ENCODE data around the gene OR2A5.

OR2A5 gene

DNA sequence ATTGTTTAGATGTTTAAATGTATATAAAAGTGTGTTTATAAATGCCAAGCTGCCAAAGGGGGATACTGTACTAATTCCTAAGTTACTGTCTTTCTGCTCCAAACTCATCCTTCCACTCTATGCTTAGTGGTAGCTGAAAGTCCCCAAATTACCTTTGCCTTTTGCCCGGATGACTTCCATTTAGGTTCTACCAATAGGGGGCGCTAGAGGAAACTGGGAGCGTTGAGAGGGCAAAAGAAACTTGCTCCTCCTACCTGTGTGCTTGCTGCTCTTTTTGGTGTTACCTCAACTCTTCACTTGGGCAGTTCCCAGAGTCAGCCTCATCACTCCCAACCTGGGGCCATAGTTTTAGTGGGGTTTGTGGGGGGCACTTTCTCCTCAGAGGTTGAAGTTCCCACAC lies 15.0 kb downstream of the OR2A5 start:
- no peaks in the 10 kb centered on the region for H3K9me3 ChIP-seq (ENCODE audit: control insufficient read depth in 1 of 2, low read length in 2 of 2)
- H3K9ac ChIP-seq (ENCODE audit: low read depth in 1 of 2, low read length in 2 of 2), result no peak overlapping the region
- no peaks in the 10 kb centered on the region for H3K4me1 ChIP-seq (ENCODE audit: control insufficient read depth in 1 of 2, insufficient read depth in 2 of 2, low read length in 2 of 2)
- H3K4me3 ChIP-seq (ENCODE audit: low read depth in 1 of 2, low read length in 2 of 2), result no peak overlapping the region
- H3K36me3 ChIP-seq (ENCODE audit: control insufficient read depth in 1 of 2, insufficient read depth in 2 of 2, low read length in 2 of 2), result no peaks in the 10 kb centered on the region
- H3K27ac ChIP-seq (ENCODE audit: low read depth, low read length), result no peak overlapping the region
- H3K27me3 ChIP-seq (ENCODE audit: control insufficient read depth in 1 of 2, insufficient read depth in 2 of 2, low read length in 2 of 2), result no peaks in the 10 kb centered on the region

DNA sequence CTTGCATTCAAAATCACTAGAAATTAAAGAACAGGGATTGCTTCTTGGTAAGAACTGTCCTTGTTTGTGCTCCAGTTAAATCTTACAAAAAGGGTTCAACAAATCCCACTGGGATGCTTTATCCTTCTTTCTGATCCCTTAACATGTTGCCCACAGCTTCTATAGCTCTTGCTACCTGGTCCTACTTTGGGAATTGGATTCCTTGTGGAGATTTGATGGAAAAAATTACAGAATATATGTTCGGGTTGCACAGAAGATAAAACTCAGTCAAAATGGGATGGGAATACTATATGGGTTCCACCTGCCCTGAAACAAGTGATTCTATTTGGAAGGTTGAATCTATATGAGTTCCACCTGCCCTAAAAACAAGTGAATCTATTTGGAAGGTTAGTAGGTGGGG lies 20.8 kb downstream of the OR2A5 start, which contains the start of gene OR2A25:
TSS of gene OR2A25 (plus strand) at position 301 of the 400 bp plus-strand sequence. CDS start 4,409 bp downstream, outside the sequence.
- no peak within 1 kb of the TSS for H3K4me3 ChIP-seq (ENCODE audit: low read depth in 1 of 2, low read length in 2 of 2)
- H3K9ac ChIP-seq (ENCODE audit: low read depth in 1 of 2, low read length in 2 of 2), result no peak within 1 kb of the TSS

DNA sequence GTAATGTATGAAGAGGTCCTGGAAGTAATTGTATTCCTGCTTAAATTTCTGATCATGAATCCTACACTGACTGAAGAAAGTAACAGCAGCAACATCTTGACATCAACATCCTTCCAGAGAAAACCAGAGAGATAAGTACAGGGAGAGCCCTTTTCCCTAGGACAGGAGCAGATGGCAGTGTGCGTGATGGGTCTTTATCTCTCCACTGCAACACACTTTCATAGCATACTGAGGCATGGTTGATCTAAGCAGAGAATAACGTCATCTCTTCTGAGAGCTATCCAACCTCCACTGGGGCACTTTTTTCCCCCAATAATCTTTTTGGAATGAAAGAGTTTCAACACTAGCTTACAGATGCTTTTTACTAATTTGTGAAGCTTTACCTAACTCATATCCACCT lies 21.2 kb downstream of the OR2A5 start:
- Histone ChIP-seq H3K27ac (ENCODE audit: low read depth, low read length) (no peak overlapping the region), H3K9ac (ENCODE audit: low read depth in 1 of 2, low read length in 2 of 2) (no peak overlapping the region), H3K4me3 (ENCODE audit: low read depth in 1 of 2, low read length in 2 of 2) (no peak overlapping the region), H3K27me3 (ENCODE audit: control insufficient read depth in 1 of 2, insufficient read depth in 2 of 2, low read length in 2 of 2) (no peaks in the 10 kb centered on the region), H3K9me3 (ENCODE audit: control insufficient read depth in 1 of 2, low read length in 2 of 2) (no peaks in the 10 kb centered on the region), H3K36me3 (ENCODE audit: control insufficient read depth in 1 of 2, insufficient read depth in 2 of 2, low read length in 2 of 2) (no peaks in the 10 kb centered on the region), H3K4me1 (ENCODE audit: control insufficient read depth in 1 of 2, insufficient read depth in 2 of 2, low read length in 2 of 2) (no peaks in the 10 kb centered on the region)

More for the DNA sequence above, 20.8 kb downstream of the OR2A5 start, which contains the start of gene OR2A25:
- H3K27ac ChIP-seq (ENCODE audit: low read depth, low read length), result no peak within 1 kb of the TSS
- H3K4me1 ChIP-seq (ENCODE audit: control insufficient read depth in 1 of 2, insufficient read depth in 2 of 2, low read length in 2 of 2), result no peaks in the 10 kb centered on the region
- no peaks in the 10 kb centered on the region for H3K27me3 ChIP-seq (ENCODE audit: control insufficient read depth in 1 of 2, insufficient read depth in 2 of 2, low read length in 2 of 2)
- no peaks in the 10 kb centered on the region for H3K36me3 ChIP-seq (ENCODE audit: control insufficient read depth in 1 of 2, insufficient read depth in 2 of 2, low read length in 2 of 2)
- H3K9me3 ChIP-seq (ENCODE audit: control insufficient read depth in 1 of 2, low read length in 2 of 2), result no peaks in the 10 kb centered on the region

DNA sequence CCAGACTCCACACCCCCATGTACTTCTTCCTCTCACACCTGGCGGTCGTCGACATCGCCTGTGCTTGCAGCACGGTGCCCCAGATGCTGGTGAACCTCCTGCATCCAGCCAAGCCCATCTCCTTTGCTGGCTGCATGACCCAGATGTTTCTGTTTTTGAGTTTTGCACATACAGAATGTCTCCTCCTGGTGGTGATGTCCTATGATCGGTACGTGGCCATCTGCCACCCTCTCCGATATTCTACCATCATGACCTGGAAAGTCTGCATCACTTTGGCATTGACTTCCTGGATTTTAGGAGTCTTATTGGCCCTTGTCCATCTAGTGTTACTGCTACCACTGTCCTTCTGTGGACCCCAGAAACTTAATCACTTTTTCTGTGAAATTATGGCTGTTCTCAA lies 25.6 kb downstream of the OR2A5 start:
- Histone ChIP-seq H3K4me3 (ENCODE audit: low read depth in 1 of 2, low read length in 2 of 2) (no peak overlapping the region), H3K4me1 (ENCODE audit: control insufficient read depth in 1 of 2, insufficient read depth in 2 of 2, low read length in 2 of 2) (no peaks in the 10 kb centered on the region), H3K36me3 (ENCODE audit: control insufficient read depth in 1 of 2, insufficient read depth in 2 of 2, low read length in 2 of 2) (no peaks in the 10 kb centered on the region), H3K9ac (ENCODE audit: low read depth in 1 of 2, low read length in 2 of 2) (no peak overlapping the region), H3K27ac (ENCODE audit: low read depth, low read length) (no peak overlapping the region), H3K9me3 (ENCODE audit: control insufficient read depth in 1 of 2, low read length in 2 of 2) (no peaks in the 10 kb centered on the region), H3K27me3 (ENCODE audit: control insufficient read depth in 1 of 2, insufficient read depth in 2 of 2, low read length in 2 of 2) (no peaks in the 10 kb centered on the region)

DNA sequence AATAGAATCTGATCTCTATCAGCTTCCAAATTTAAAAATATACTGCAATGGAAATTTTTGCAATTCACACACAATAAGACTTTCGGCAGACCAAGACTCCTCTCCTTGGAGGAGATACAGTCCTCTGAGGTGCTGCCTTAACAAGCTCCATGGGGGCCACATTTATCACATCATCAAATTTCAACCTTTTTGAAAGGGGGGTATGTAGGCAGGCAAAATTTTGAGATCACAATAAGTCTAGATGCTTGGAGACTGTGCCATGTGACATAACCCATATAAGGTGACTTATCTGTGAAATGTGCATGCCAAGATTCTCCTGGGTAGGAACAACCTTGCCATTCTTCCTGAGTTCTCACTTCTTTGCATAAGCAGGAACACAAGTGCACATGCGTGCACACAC lies 37.2 kb downstream of the OR2A5 start, which contains the start of gene OR2A12:
TSS of gene OR2A12 (plus strand) at position 301 of the 400 bp plus-strand sequence. CDS start 8,830 bp downstream, outside the sequence.
- H3K9ac ChIP-seq (ENCODE audit: low read depth in 1 of 2, low read length in 2 of 2), result no peak within 1 kb of the TSS

DNA sequence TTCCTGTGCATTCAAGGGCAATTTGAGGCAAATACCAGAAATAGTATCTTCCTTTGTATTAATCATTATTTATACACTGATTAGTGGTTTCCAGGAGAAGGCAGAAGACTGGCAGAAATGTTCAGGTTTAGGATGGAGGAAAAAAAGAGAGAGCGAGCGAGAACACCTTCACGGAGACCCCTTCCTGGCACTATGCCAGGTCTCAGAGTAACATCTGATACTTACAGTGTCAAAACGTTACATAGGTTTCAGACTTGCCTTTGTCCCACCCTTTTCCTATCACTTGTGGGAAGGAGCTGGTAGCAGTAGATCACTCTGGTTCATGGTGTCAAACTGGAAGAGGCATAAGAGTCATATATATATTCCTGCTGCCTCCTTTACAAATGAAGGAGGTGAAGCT lies 38.0 kb downstream of the OR2A5 start:
- Histone ChIP-seq H3K4me1 (ENCODE audit: control insufficient read depth in 1 of 2, insufficient read depth in 2 of 2, low read length in 2 of 2) (no peaks in the 10 kb centered on the region), H3K27ac (ENCODE audit: low read depth, low read length) (no peak overlapping the region), H3K9ac (ENCODE audit: low read depth in 1 of 2, low read length in 2 of 2) (no peak overlapping the region), H3K4me3 (ENCODE audit: low read depth in 1 of 2, low read length in 2 of 2) (no peak overlapping the region), H3K27me3 (ENCODE audit: control insufficient read depth in 1 of 2, insufficient read depth in 2 of 2, low read length in 2 of 2) (no peaks in the 10 kb centered on the region), H3K36me3 (ENCODE audit: control insufficient read depth in 1 of 2, insufficient read depth in 2 of 2, low read length in 2 of 2) (no peaks in the 10 kb centered on the region), H3K9me3 (ENCODE audit: control insufficient read depth in 1 of 2, low read length in 2 of 2) (no peaks in the 10 kb centered on the region)

More for the DNA sequence above, 37.2 kb downstream of the OR2A5 start, which contains the start of gene OR2A12:
- Histone ChIP-seq H3K27ac (ENCODE audit: low read depth, low read length) (no peak within 1 kb of the TSS), H3K27me3 (ENCODE audit: control insufficient read depth in 1 of 2, insufficient read depth in 2 of 2, low read length in 2 of 2) (no peaks in the 10 kb centered on the region), H3K36me3 (ENCODE audit: control insufficient read depth in 1 of 2, insufficient read depth in 2 of 2, low read length in 2 of 2) (no peaks in the 10 kb centered on the region), H3K4me1 (ENCODE audit: control insufficient read depth in 1 of 2, insufficient read depth in 2 of 2, low read length in 2 of 2) (no peaks in the 10 kb centered on the region), H3K4me3 (ENCODE audit: low read depth in 1 of 2, low read length in 2 of 2) (no peak within 1 kb of the TSS), H3K9me3 (ENCODE audit: control insufficient read depth in 1 of 2, low read length in 2 of 2) (no peaks in the 10 kb centered on the region)

DNA sequence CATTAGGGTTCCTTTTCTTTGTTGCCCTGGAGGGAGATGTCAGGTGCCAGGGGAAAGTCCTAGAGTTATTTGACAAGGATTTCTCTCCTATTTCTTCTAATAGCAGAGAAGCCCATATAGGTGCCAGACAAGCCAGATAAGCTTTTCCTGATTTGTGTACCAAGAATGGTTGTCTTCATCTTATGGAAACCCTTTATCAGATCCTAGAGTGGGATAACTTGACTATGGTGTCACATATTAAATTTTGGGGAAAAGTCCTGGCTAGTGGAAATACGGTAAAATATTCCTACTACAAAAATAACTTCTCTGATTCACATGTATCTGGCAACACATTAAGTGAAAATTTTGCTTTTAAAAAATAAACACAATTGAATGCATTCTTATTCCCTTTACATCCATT lies 38.5 kb downstream of the OR2A5 start:
- H3K4me1 ChIP-seq (ENCODE audit: control insufficient read depth in 1 of 2, insufficient read depth in 2 of 2, low read length in 2 of 2), result no peaks in the 10 kb centered on the region
- H3K4me3 ChIP-seq (ENCODE audit: low read depth in 1 of 2, low read length in 2 of 2), result no peak overlapping the region
- H3K36me3 ChIP-seq (ENCODE audit: control insufficient read depth in 1 of 2, insufficient read depth in 2 of 2, low read length in 2 of 2), result no peaks in the 10 kb centered on the region
- no peaks in the 10 kb centered on the region for H3K27me3 ChIP-seq (ENCODE audit: control insufficient read depth in 1 of 2, insufficient read depth in 2 of 2, low read length in 2 of 2)
- H3K9me3 ChIP-seq (ENCODE audit: control insufficient read depth in 1 of 2, low read length in 2 of 2), result no peaks in the 10 kb centered on the region
- no peak overlapping the region for H3K9ac ChIP-seq (ENCODE audit: low read depth in 1 of 2, low read length in 2 of 2)
- H3K27ac ChIP-seq (ENCODE audit: low read depth, low read length), result no peak overlapping the region

DNA sequence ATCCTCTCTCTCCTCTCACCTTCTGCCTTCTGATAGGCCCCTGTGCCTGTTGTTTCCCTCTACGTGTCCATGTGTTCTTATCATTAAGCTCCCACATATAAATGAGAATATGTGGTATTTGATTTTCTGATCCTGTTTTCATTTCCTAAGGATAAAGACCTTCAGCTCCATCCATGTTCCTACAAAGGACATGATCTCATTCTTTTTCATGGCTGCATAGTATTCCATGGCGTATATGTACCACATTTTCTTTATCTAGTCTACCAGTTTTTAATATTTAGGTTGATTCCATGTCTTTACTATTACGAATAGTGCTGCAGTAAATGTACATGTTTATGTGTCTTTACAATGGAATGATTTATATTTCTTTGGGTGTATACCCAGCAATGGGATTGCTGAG lies 41.9 kb downstream of the OR2A5 start:
- Histone ChIP-seq H3K4me3 (ENCODE audit: low read depth in 1 of 2, low read length in 2 of 2) (no peak overlapping the region), H3K27ac (ENCODE audit: low read depth, low read length) (no peak overlapping the region)

DNA sequence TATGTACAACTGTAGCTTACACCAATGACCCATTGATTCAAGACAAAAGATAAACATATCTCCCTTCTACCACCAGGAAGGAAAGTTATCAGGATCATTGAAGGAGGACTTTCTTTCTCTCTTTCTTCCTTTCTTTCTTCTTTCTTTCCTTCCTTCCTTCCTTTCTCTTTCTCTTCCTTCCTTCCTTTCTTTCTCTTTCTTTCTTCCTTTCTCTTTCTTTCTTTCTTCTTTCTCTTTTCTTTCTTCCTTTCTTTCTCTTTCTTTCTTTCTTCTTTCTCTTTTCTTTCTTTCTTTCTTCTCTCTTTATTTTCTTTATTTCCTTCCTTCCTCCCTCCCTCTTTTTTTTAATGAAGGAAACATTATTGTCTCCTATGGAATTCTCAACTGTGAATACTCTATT lies 50.0 kb downstream of the OR2A5 start:
- no peak overlapping the region for H3K27ac ChIP-seq (ENCODE audit: low read depth, low read length)
- no peaks in the 10 kb centered on the region for H3K36me3 ChIP-seq (ENCODE audit: control insufficient read depth in 1 of 2, insufficient read depth in 2 of 2, low read length in 2 of 2)
- H3K4me3 ChIP-seq (ENCODE audit: low read depth in 1 of 2, low read length in 2 of 2), result no peak overlapping the region
- no peaks in the 10 kb centered on the region for H3K27me3 ChIP-seq (ENCODE audit: control insufficient read depth in 1 of 2, insufficient read depth in 2 of 2, low read length in 2 of 2)
- no peaks in the 10 kb centered on the region for H3K9me3 ChIP-seq (ENCODE audit: control insufficient read depth in 1 of 2, low read length in 2 of 2)
- H3K4me1 ChIP-seq (ENCODE audit: control insufficient read depth in 1 of 2, insufficient read depth in 2 of 2, low read length in 2 of 2), result no peaks in the 10 kb centered on the region
- H3K9ac ChIP-seq (ENCODE audit: low read depth in 1 of 2, low read length in 2 of 2), result no peak overlapping the region

More for the DNA sequence above, 41.9 kb downstream of the OR2A5 start:
- no peaks in the 10 kb centered on the region for H3K4me1 ChIP-seq (ENCODE audit: control insufficient read depth in 1 of 2, insufficient read depth in 2 of 2, low read length in 2 of 2)
- H3K36me3 ChIP-seq (ENCODE audit: control insufficient read depth in 1 of 2, insufficient read depth in 2 of 2, low read length in 2 of 2), result no peaks in the 10 kb centered on the region
- no peaks in the 10 kb centered on the region for H3K27me3 ChIP-seq (ENCODE audit: control insufficient read depth in 1 of 2, insufficient read depth in 2 of 2, low read length in 2 of 2)
- H3K9ac ChIP-seq (ENCODE audit: low read depth in 1 of 2, low read length in 2 of 2), result no peak overlapping the region
- H3K9me3 ChIP-seq (ENCODE audit: control insufficient read depth in 1 of 2, low read length in 2 of 2), result no peaks in the 10 kb centered on the region

DNA sequence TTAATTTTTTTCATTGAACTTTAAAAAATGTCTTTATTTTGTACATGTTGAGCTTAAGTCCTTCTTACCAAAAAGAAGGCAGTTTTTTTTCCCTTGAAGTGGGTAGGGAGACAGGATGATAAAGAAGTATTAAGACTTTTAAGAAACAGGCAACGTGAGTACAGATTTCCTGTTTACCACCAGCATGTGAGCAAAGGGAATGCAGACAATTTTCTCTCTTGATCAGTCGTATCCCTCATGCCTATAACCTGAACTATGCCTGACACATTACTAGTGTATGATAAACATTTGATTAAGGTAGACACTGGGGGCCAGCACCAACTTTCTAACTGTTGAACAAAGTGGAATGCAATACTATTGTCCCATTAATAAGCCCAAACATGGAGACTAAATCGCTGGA lies 51.9 kb downstream of the OR2A5 start:
- no peak overlapping the region for H3K27ac ChIP-seq (ENCODE audit: low read depth, low read length)
- H3K4me1 ChIP-seq (ENCODE audit: control insufficient read depth in 1 of 2, insufficient read depth in 2 of 2, low read length in 2 of 2), result no peaks in the 10 kb centered on the region
- no peak overlapping the region for H3K9ac ChIP-seq (ENCODE audit: low read depth in 1 of 2, low read length in 2 of 2)
- no peak overlapping the region for H3K4me3 ChIP-seq (ENCODE audit: low read depth in 1 of 2, low read length in 2 of 2)
- no peaks in the 10 kb centered on the region for H3K9me3 ChIP-seq (ENCODE audit: control insufficient read depth in 1 of 2, low read length in 2 of 2)
- no peaks in the 10 kb centered on the region for H3K36me3 ChIP-seq (ENCODE audit: control insufficient read depth in 1 of 2, insufficient read depth in 2 of 2, low read length in 2 of 2)
- no peaks in the 10 kb centered on the region for H3K27me3 ChIP-seq (ENCODE audit: control insufficient read depth in 1 of 2, insufficient read depth in 2 of 2, low read length in 2 of 2)

DNA sequence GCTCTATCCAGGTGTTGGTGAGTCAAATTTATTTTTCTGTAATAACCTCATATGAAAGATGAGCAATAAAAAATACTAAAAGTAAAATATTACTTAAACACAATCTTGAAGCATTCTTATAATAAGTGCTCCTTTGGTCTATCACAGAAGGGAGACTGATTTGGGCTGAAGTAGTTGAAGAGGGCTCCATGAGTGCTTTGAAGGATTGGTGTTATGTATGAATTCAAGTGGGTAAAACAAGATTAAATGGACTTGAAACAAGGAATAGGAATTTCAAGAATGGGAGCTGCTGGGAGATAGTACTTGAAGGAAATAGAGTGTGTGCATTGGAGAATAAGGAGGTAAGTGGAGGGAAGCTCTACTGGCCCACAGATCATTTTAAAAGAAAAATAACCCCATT lies 53.3 kb downstream of the OR2A5 start:
- no peak overlapping the region for H3K4me3 ChIP-seq (ENCODE audit: low read depth in 1 of 2, low read length in 2 of 2)
- no peaks in the 10 kb centered on the region for H3K9me3 ChIP-seq (ENCODE audit: control insufficient read depth in 1 of 2, low read length in 2 of 2)
- H3K36me3 ChIP-seq (ENCODE audit: control insufficient read depth in 1 of 2, insufficient read depth in 2 of 2, low read length in 2 of 2), result no peaks in the 10 kb centered on the region
- H3K4me1 ChIP-seq (ENCODE audit: control insufficient read depth in 1 of 2, insufficient read depth in 2 of 2, low read length in 2 of 2), result no peaks in the 10 kb centered on the region
- no peak overlapping the region for H3K9ac ChIP-seq (ENCODE audit: low read depth in 1 of 2, low read length in 2 of 2)
- no peaks in the 10 kb centered on the region for H3K27me3 ChIP-seq (ENCODE audit: control insufficient read depth in 1 of 2, insufficient read depth in 2 of 2, low read length in 2 of 2)
- H3K27ac ChIP-seq (ENCODE audit: low read depth, low read length), result no peak overlapping the region

All from duodenal mucosa (tissue), 2 donors.